Activated CD4-positive, CD25-positive, alpha-beta regulatory T cell (primary cell): ENCODE results near the gene UVRAG.

Source experiments
- DNase-seq, 4 experiments: peaks; one replicate each; lab custom pipeline; 2025; lab: John Stamatoyannopoulos, UW

The UVRAG gene

DNA sequence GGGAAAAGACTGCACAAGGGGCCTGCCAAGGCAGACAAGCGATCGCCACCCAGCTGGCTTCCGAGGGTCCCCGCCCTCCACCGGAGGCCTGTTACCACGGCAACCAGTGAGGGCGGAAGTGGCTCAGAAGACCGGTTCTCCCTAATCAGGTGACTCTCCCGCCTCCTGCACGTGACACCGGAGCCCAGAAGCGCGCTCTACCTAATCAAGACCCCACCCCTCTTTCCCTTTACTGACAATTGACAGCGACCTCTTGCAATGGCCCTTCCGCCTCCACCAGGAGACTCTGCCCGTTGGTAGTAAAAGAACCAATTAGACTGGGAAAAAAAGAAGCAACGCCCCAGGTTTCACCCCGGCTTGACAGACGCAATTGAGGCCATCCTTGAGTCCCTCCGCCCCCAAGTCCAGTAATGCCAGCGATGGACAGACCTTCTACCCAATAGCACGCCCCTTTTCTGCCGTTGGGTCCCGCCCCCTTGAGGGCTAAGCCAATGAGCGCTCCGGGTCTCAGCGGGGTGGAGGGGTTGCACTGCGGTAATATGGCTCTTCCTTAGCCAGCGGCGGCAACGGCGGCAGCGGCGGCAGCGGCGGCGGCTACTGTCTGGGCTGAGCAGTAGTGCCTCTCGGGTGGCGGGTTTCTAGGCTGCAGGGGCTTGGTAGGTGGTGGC, at the start of gene UVRAG:
TSS of gene UVRAG (plus strand) at position 534 of the 668 bp plus-strand sequence. CDS start 198 bp downstream, outside the sequence.
- DNase-seq = peak; percentile 87 to 95 (median 94)

DNA sequence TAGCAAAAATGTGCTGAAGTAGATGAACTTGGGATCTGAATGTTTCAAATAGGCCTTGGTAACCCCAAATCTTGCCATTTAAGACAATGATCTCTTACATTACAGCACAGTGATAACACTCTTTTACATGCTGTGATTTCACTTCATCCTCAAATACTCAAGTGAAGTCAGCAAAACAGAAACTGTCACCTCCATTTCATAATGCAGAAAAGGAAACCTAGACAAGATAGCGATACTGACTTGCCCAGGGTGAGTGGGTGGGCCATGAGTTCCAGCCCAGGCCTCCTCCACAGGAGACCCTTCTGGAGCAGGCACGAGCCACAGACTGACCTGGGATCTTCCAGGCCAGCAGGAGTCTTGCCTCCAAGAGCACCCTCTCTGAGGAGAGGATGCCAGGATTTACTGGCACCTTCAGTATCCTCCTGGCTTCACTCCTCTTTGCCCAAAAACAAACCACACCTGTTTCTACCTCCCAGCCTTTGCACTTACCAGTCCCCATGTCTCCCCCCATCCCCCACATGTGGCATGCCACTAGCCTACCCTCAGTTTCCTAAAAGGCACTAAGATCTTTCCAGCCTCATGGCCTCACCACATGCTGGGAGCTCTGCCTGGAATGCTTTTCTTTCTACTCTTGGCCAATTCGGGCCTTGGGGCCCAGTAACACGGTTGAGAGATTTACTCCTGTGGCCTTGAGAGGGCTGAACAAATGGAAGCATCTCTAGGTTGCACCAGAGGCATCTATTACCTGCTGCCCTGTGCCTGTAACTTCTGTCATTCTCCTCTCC, 48.4 kb upstream of the UVRAG start:
- DNase-seq = no peak

DNA sequence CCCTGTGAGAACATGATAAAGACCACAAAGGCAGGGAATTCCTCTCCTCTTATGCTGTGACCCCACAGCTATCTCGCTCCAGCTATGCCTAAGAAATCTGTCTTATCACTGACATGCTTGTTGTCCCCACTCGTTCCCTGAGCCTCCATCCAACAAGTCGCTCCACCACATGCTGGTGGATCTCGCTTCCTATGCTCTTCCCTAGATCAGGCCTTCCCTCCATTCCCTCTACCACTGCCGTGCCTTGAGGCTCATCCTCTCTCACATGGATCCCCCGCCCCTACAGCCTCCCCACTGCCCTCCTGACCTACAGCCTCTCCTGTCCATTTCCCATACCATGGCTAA, 47.8 kb upstream of the UVRAG start:
- DNase-seq = no peak

DNA sequence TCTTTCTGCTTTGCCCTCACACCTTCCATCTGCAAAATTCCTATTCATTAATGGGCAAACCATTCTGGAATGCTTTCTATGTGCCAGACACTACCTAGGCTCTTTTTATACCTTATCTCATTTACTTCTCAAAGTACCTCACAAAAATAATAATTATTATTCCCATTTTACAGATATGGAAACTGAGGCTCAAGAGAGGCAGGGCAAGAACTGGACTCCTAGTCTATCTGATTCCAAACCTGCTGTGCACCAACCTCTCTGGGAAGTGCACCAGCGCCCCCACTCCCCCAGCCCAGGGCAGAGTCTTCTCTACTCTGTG, 47.3 kb upstream of the UVRAG start:
- no peak for DNase-seq

DNA sequence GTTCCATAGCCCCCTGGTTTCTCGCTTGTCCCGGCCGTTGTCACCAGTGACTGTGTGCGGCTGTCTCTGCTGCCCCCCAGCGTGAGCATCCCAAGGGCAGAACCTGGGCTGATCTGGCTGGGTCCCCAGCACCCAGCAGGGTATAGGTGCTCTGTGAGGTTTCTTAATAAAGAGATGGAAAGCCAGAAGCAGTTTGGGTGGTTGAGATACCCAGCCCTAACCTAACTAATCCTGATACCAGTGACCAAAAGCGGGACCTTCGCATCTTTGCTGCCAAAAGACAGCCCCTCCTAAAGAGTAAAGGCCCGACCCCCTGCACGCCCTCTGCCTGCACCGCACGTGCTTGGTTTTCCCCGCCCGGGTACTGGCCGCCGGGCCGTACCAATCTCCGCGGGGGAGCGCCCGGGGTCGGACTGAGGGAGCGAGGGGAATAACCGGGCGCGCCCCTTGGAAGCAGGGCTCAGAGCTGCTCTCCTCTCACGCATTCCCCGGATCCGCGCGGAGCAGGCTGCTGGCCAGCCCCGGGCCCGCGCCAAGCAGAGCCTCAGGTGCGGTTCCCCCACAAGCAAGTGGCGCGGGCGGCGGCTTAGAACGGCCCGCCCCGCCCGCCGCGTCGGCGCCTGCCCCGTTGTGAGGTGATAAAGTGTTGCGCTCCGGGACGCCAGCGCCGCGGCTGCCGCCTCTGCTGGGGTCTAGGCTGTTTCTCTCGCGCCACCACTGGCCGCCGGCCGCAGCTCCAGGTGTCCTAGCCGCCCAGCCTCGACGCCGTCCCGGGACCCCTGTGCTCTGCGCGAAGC, 46.7 kb upstream of the UVRAG start, which contains the start of gene DGAT2:
TSS of gene DGAT2 (plus strand) at position 667 of the 797 bp plus-strand sequence. CDS start 214 bp downstream, outside the sequence.
- DNase-seq = peak; percentile 51 to 71 (median 59)

DNA sequence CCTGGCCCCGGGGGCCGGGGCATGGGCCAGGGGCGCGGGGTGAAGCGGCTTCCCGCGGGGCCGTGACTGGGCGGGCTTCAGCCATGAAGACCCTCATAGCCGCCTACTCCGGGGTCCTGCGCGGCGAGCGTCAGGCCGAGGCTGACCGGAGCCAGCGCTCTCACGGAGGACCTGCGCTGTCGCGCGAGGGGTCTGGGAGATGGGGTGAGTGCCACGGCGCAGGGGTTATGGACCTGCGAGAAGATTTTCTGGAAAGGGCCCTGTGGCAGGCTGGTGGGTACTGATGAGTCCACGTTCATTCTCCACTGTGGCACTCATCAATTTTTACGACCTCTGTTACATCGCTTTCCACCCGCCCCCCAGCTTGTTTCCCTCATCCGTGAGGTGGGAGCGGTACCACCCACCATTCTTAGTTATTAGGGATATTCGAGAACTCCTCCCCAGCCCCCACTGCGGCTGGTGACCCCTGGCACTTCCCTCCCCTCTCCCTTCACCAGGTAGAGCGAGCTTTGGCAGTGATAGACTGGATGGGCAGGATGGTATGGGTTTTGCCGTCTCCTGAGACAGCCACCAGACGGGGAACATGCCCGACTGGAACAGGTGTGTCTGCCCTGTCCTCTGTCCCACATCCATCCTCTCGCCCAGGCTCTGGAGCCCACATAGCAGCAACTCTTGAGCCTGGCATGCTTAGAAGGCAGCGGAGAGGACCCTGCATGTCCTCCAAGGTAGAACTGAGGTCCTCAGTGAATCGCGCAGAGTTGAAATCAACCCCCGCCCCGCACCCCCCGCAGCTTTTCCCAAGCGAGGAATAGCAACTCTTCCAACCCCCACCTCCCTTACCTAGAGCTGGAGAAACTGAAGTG, 45.9 kb upstream of the UVRAG start:
- no peak for DNase-seq

DNA sequence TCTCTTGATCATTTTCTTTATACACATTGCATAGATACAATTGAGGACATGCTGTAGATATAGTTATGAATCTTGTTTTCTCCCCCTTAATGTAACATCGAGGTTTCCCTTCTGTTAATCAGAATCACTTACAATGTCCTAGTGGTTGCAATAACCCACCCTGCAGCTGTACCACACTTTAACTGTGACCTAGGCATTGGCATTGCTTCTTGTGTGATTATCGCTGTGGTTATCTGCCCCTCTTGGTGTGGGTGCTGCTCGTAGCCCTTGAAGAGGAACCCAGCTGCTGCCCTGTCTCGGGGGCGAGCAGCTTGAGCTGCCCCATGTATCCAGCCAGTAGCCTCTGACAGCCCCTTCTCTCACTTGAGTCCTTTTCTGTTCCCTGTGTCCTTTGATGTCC, 44.9 kb upstream of the UVRAG start:
- DNase-seq = no peak

DNA sequence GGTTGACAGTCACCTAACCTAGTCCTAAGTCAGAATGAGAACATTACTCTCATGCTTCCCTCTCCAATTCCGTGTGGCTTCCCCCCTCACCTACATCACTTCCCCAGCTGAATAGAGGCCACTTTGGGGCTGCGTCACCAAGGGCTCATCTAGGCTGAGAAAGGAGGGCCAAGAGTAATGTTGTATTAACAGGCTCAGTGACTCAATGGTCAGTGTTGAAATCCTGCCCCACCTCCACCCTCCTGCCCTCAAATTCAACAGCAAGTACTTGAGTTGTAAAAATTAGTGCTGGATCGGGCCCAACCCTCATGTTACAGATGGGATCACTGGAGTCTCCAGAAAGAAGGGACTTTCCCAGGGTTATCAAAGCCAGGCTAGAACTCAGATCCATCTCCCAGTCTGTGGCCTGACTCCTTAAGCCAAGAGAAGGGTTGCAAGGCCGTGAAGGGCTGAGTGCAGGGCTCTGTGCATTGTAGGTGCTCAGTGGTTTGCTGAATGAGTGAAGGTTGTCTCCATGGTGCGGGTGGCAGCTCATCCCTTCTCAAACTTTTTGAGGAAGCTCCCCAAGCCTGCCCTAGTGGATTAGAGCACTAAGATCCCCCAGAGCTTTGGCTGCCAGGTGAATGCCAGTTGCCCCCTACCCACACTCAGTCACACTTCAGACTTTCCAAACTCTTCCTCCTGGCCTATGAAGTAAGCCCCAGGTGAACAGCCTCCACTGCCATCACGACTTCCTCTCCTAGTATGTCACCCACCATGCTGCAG, 43.2 kb upstream of the UVRAG start:
- DNase-seq = no peak

DNA sequence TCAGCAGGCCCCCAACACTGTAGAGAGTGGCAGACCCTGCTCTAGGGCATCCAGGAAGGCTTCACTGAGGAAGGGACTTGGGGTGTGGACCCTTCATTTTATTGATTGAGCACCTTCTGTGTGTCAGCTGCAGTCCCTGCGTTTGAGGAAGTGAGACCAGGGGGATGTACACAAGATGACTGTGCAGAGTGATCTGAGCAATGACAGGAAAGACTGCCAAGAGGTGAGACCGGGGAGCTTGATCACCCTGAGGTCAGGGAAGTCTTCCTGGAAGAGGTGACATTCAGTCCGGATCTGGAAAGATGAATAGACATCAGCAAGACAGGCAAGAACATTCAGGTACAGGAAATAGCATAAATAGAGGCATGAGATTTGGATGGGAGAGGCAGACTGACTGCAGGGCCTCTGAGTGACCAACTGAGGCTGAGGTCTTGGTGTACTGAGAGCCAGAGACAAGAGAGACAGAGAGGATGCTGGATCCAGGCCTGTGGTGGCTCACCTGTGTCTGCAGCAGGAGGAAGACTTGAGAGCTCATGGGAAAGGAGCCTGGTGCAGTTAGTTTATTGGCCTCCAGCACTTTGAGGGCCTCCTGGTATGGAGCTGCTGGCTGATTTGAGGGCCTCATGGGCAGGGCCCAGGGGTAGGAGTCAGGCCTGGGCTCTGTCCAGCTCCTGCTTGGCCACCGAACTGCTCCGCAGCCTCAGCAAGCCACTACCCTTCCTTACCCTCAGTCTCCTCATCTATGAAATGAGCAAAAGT, 41.2 kb upstream of the UVRAG start:
- no peak for DNase-seq

DNA sequence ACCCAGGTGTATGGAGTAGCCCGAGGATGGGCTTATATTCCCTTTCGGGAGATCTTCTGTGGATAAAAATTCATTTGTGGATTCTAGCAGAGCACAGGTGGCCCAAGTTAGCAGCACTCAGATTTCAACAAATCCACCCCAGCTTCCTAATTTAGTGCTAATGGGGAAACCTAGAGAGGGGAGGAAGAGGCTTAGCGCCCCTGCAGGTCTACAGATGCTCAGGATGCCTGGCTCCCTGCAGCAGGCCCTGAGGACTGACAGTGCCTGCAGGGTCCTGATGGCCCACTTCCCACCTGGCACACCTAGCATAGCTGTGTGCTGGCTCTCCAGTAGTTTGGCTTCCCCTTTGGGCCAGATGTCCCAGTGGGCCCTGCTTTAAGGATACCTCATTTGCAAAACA, 40.0 kb upstream of the UVRAG start:
- no peak for DNase-seq

DNA sequence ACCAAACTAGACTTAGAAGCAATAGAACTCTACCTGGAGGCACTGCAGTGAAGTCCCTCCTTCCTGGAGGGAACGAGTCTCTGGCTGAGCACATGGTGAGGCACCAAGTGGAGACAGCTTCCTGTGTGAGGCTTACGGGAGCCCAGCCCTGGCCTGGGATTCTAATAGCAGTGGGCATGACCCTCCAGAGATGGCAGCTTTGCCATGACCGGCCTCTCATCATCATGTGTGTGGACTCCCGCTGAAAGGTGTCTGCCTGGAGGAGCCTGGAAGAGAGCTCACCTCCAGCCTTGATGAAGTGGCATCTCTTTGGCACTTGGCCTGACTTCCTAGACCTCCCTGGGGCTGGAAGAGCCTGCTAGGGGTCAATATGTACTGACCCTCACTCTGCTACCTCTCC, 38.5 kb upstream of the UVRAG start:
- DNase-seq = no peak

DNA sequence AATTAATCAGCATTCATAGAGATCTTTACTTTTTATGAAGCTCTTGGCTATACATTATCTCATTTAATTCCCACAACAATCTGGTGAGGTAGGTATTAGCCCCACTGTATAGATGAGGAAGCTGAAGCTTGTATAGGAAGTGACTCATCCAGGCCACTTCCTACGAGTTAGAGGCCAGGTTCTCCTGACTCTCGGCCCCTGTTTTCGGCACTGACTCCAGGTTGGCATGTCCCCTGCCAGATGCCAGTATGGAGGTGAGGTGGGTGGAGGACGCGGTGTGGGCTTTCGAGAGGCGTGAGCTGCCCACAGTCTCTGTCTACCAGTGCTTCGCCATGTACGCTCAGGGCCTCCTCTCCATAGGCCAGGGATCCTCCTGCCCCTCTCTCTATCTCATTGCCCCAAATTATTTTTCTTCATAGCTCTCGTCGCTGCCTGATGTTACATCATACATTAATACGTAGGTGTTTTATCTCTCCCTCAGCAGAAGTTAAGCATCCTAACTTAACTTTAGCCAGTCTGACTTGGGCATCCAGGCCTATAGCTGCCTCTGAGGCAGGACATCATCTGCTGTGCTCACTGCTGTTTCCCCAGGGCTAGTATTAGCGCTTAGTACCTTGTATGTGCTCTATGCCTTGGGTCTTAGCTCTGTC, 37.4 kb upstream of the UVRAG start:
- no peak for DNase-seq

DNA sequence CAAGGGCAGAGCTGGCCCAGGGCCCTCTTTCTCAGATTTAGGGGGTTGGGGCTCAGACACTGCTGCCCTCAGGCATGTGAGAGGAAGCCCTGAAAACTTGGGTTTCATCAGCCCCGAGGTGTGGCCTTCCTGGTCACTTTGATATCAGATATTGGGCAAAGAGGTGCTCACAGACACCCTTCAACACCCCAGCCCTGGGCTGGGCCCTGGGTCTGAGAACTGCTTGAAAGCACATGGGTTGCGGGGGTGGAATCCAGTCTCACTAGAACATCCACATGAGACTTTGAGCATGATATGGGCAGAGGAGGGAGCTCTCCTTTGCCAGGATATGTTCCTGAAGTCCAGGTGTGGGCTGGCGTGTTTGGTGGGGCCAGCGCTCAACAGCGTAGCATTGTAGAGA, 36.0 kb upstream of the UVRAG start:
- no peak for DNase-seq

DNA sequence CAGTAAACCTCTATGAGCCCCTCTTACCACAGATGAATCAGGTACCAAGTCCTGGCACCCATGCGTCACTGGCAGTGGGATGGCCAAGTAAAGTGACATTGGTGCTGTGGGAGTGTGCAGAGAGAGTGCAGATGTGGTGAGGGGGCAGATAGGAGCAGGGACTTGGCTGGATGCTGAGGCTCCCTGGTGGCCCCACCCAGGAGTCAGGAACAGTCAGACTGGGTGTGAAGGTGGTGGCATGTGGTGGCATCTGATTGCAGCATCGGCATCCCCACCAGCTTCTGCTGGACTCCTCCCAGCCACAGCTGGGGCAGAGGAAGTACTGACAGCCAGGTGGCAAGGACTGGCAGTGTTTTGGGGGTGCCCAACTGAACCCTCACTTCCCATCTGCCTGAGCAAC, 35.0 kb upstream of the UVRAG start:
- DNase-seq = no peak

DNA sequence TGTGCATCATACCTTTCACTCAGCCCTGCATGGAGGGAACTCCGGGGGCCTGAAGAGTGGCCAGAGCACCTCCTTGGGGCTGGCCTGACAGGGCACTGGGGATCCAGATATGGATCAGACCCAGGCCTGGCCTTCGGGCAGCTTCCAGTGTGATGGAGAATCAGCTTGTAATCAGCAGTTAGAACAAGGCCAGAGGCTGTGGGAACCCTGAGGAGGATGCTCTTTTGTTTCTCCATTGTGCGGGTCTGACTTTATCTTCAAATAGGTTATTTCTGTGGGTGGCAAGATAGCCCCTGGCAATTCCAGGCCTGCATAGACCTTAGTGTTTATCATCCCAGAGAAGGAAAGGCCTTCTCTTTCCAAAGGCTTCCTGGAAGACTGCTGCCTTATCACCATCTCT, 34.1 kb upstream of the UVRAG start:
- DNase-seq = no peak

DNA sequence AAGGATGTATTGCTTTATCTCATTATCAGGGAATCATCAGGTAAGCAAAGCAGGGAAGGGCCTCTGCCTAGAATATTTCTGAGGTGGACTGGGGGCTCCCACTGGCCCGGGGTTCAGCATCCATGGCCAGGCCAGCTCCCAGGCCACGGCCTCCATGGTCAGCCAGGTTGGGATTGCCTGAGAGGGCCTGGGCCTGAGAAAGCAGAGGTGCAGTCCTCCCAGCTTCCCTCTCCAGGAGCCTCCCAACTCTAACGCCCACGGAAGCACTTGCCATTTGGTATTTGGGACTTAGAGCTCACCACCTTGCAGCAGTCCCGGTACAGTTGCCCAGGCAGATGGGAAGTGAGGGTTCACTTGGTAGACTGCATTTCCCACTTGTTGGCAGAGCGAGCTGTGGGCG, 33.7 kb upstream of the UVRAG start:
- no peak for DNase-seq

DNA sequence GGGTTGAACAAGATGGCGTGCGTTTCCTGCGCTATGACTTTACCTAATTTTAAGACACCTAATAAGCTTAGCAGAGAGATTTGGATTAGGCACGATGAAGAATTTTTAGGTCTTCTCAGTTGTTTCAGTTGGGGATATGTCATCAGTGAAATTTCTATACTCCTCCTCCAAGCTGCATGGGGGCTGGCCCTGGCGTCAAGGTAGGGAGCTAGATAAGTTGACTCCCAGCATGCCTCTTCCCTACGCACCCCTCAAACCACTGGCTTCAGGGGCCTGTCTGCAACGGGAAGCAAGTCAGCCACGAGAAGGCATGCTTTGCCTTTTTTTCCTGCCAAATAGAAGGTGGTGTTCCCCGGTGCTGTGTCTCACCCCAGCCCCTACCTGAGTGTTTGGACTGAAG, 33.2 kb upstream of the UVRAG start:
- DNase-seq = no peak

DNA sequence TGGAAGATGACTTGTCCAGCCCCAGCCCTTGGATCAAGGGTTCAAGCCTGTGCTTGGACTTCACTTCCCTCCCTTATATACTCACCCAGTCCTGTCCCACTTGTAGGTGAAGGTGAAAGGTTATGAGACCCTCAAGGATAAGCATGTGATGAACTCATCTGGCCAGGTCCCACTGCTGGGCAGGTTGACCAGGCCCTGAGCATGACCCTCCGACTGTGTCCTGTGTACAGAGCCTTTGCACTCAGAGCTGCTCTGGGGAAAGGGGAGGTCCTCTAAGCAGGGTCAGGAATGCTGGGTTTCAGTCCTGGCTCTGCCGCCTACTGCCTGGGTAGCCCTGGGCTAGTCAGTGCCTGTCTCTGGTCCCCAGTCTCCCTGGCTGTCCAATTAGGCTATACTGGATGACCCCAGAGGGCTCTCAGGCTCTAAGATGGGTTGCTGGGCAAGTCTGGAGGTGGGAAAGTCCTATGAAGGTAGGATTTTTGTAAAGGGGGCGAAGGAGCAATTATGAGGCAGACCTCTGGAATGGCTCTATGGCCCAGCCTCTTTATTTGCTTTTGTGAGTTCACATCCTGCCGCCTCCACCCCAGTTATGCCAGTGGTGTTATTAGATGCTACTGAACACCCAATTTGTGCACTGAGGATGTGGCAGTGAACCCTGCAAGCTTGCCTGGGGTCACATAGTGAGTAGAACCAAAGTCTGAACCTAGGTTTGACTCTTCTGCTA, 32.3 kb upstream of the UVRAG start:
- DNase-seq = no peak

DNA sequence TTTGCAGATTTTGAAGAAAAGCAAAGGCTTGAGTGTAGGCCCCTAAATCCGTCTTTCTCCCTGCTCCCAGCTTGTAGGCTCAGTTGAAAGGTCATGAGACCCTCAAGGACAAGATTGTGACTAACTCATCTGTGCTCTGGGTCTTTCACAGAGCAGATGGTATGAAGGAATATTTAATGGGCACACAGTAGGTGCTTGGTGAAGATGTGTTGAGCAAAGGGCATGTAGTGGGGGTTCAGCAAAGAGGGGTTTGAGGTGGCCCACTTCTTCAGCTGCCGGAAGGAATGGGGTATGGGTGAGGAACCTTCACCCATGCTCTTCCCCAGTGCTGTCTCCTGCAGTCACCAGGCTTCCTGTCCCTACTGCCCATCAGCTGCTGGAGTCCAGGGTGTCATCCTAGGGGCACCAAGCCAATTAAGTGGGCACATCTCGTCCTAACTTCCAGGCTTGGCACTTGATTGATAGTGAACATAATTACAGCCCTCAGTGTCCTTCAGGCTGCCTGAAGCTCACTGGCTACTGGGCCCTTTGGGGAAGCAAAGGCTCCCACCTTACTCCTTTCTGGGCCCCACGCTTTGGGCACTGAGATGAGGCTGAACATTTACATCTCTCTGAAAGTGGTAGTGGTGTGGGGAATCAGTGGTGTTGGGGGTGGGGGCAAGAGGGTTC, 31.5 kb upstream of the UVRAG start:
- DNase-seq = no peak
